Keratinocyte (primary cell): Measurements from ENCODE around the gene F8A3. TPM values are rescaled to one million over a fixed set of nuclear protein-coding genes. Genes with fewer than 3 reads are reported as not detected.

Experiments used
- DNase-seq: peaks from one replicate; pipeline ENCODE4 v3.0.0-alpha.2; 2011; ENCODE audit warnings: low read depth, missing footprints, low spot score
- FAIRE-seq: peaks from 2 replicates; lab custom pipeline; 2011; peaks lifted over from hg19 to GRCh38; lab: Jason Lieb, UNC
- H2AFZ ChIP-seq: 2 replicates; pipeline ENCODE4 v1.6.0; 2012; ENCODE audit warnings: low read length, control low read depth, inconsistent platforms; ENCODE audit not compliant: control insufficient read depth
- H3K27ac ChIP-seq: 2 replicates; pipeline ENCODE4 v1.5.1; 2011; ENCODE audit warnings: low read length; ENCODE audit not compliant: control insufficient read depth, insufficient read depth
- H3K27me3 ChIP-seq: 3 replicates; pipeline ENCODE4 v1.6.0; 2011; ENCODE audit warnings: low read length; ENCODE audit not compliant: control insufficient read depth, insufficient read depth; ENCODE audit errors: extremely low read depth
- H3K36me3 ChIP-seq, 2 experiments: 2 replicates in 1 of 2; 3 replicates in 1 of 2; pipeline ENCODE4 v1.5.1; 2011; ENCODE audit warnings: low read length in 2 of 2, mild to moderate bottlenecking in 1 of 2; ENCODE audit not compliant: control insufficient read depth in 2 of 2, insufficient read depth in 2 of 2; ENCODE audit errors: extremely low read depth in 1 of 2
- H3K4me1 ChIP-seq: 3 replicates; pipeline ENCODE4 v1.5.1; 2011; ENCODE audit warnings: low read length; ENCODE audit not compliant: control insufficient read depth, insufficient read depth; ENCODE audit errors: extremely low read depth
- H3K4me2 ChIP-seq: 3 replicates; pipeline ENCODE4 v1.6.0; 2011; ENCODE audit warnings: low read depth, low read length; ENCODE audit not compliant: control insufficient read depth, insufficient read depth; ENCODE audit errors: extremely low read depth
- H3K4me3 ChIP-seq, 3 experiments: fragments of 200-600 bp in 1 of 3; sonication (generic) in 1 of 3; 2 replicates in 2 of 3; 3 replicates in 1 of 3; pipeline ENCODE4 v1.5.1; 2011 to 2016; ENCODE audit warnings: low read length in 3 of 3, mild to moderate bottlenecking in 3 of 3, control low read depth in 2 of 3, inconsistent platforms in 1 of 3, low read depth in 1 of 3, mixed read lengths in 1 of 3, mixed run types in 1 of 3, moderate library complexity in 1 of 3; ENCODE audit not compliant: control insufficient read depth in 2 of 3, insufficient read depth in 2 of 3; ENCODE audit errors: extremely low read depth in 1 of 3
- H3K79me2 ChIP-seq: 2 replicates; pipeline ENCODE4 v1.6.0; 2012; ENCODE audit warnings: low read length; ENCODE audit not compliant: control insufficient read depth, insufficient read depth
- H3K9ac ChIP-seq: 3 replicates; pipeline ENCODE4 v1.6.0; 2011; ENCODE audit warnings: low read length; ENCODE audit not compliant: control insufficient read depth, insufficient read depth; ENCODE audit errors: extremely low read depth
- H3K9me1 ChIP-seq: 3 replicates; pipeline ENCODE4 v1.6.0; 2011; ENCODE audit warnings: low read length; ENCODE audit not compliant: control insufficient read depth, insufficient read depth; ENCODE audit errors: extremely low read depth
- H3K9me3 ChIP-seq: 2 replicates; pipeline ENCODE4 v1.5.1; 2012; ENCODE audit warnings: low read depth, low read length; ENCODE audit not compliant: control insufficient read depth
- H4K20me1 ChIP-seq: 3 replicates; pipeline ENCODE4 v1.6.0; 2011; ENCODE audit warnings: low read length; ENCODE audit not compliant: control insufficient read depth, insufficient read depth; ENCODE audit errors: extremely low read depth
- CTCF ChIP-seq, 3 experiments: IDR thresholded peaks in 1 of 3; conservative IDR thresholded peaks in 1 of 3; optimal IDR thresholded peaks in 1 of 3; 2 replicates in 2 of 3; 3 replicates in 1 of 3; pipeline versions ENCODE3 to v1.5.1; 2011; ENCODE audit warnings: low read length in 3 of 3, mild to moderate bottlenecking in 3 of 3, moderate library complexity in 2 of 3, control low read depth in 1 of 3, inconsistent platforms in 1 of 3; ENCODE audit not compliant: insufficient read depth in 2 of 3; ENCODE audit errors: extremely low read depth in 1 of 3
- EZH2 ChIP-seq: IDR thresholded peaks from one replicate; pipeline ENCODE4 v1.6.1; 2012; ENCODE audit warnings: inconsistent platforms, mild to moderate bottlenecking, low read length, moderate library complexity
- dilution Hi-C: fragments of 300-500 bp; cut with MboI; formaldehyde crosslinking; loops from one replicate; pipeline ENCODE4 v1.7.0; 2020; ENCODE audit warnings: low sequenced_read_pairs; ENCODE audit not compliant: extremely low pct_ligation_motif_present
- polyA plus RNA-seq, 5 experiments: library from polyadenylated mRNA; depleted of rRNA in 3 of 5; stranded (reverse) in 3 of 5; stranded (forward) in 1 of 5; unstranded in 1 of 5; fragments of >200 nt; gene quantifications; 1 replicate in 1 of 5; 2 replicates in 3 of 5; 3 replicates in 1 of 5; pipeline versions ENCODE4 v1.2.1 to v1.2.3, GENCODE V29; 2011 to 2012; ENCODE audit warnings: missing spikeins in 2 of 5, low read depth in 1 of 5, low replicate concordance in 1 of 5
- small RNA-seq, 3 experiments: library from RNA; depleted of rRNA; stranded (forward); fragments of <200 nt; gene quantifications; one replicate each; pipeline ENCODE3, GENCODE V24; 2012; ENCODE audit warnings: low read depth in 3 of 3, low replicate concordance in 1 of 3; ENCODE audit not compliant: insufficient read length in 3 of 3

The F8A3 gene
- polyA plus RNA-seq, 1 donor (not counting 4 experiments of a cell fraction or from before 2014, with no cell fraction given) = 1.6 TPM

GRCh38 chrX:155434906-155435743 lies 23.3 kb downstream of the F8A3 start:
- no peak for TF ChIP-seq EZH2
- TF ChIP-seq CTCF (optimal IDR thresholded peaks at IDR 0.05 in 1 of 3, IDR thresholded peaks at IDR 0.05 in 1 of 3, conservative IDR thresholded peaks at IDR 0.05 in 1 of 3; ENCODE audit: extremely low read depth in 1 of 3, insufficient read depth in 2 of 3, low read length in 3 of 3) = no peak
- Histone ChIP-seq H4K20me1 (no peaks in the 10 kb centered on the region), H3K4me3 (no peak overlapping the region), H3K9ac (no peak overlapping the region), H3K4me2 (no peak overlapping the region), H3K4me1 (no peaks in the 10 kb centered on the region), H3K79me2 (no peaks in the 10 kb centered on the region), H3K27me3 (no peaks in the 10 kb centered on the region), H3K27ac (no peak overlapping the region), H3K9me1 (no peaks in the 10 kb centered on the region), H3K36me3 (no peaks in the 10 kb centered on the region), H3K9me3 (no peaks in the 10 kb centered on the region), H2AFZ (no peak overlapping the region)
- dilution Hi-C loops = no loop called here
- DNase-seq (no peak), FAIRE-seq (no peak)

GRCh38 chrX:155417769-155418168 lies 40.7 kb downstream of the F8A3 start:
- no peaks in the 10 kb centered on the region for H3K4me1 ChIP-seq
- DNase-seq (no peak), FAIRE-seq (no peak)
- TF ChIP-seq CTCF (optimal IDR thresholded peaks at IDR 0.05 in 1 of 3, IDR thresholded peaks at IDR 0.05 in 1 of 3, conservative IDR thresholded peaks at IDR 0.05 in 1 of 3; ENCODE audit: extremely low read depth in 1 of 3, insufficient read depth in 2 of 3, low read length in 3 of 3) (no peak), EZH2 (no peak)
- H3K9me1 ChIP-seq = no peaks in the 10 kb centered on the region
- no peak overlapping the region for H3K9ac ChIP-seq
- H3K27me3 ChIP-seq = no peaks in the 10 kb centered on the region
- H3K4me3 ChIP-seq = no peak overlapping the region
- no peaks in the 10 kb centered on the region for H4K20me1 ChIP-seq
- H3K36me3 ChIP-seq = no peaks in the 10 kb centered on the region
- H3K79me2 ChIP-seq = no peaks in the 10 kb centered on the region
- no peak overlapping the region for H3K4me2 ChIP-seq
- no peak overlapping the region for H3K27ac ChIP-seq
- H2AFZ ChIP-seq = no peak overlapping the region
- dilution Hi-C loops = no loop called here
- H3K9me3 ChIP-seq = no peaks in the 10 kb centered on the region

Small RNA genes within 50 kb of the gene (small RNA-seq; reads per million reads assigned to genes)
- gene MIR1184-3 = 0 reads per million in 3 experiments

Other genes with a start within 250 kb of the F8A3 start
- 27.9 to 66.8 TPM (median 35.6 TPM) in 3 replicates for gene VBP1, start 242.2 kb downstream of the F8A3 start, polyA plus RNA-seq
- gene RAB39B, start 194.1 kb downstream of the F8A3 start, polyA plus RNA-seq = 0.05 to 0.07 TPM in 2 of 3 replicates, not detected in the other
- 0.20 to 0.49 TPM (median 0.40 TPM) in 3 replicates for gene CLIC2, start 124.0 kb downstream of the F8A3 start, polyA plus RNA-seq
- gene F8A2, start 76.5 kb downstream of the F8A3 start, polyA plus RNA-seq = not detected in 3 replicates
- 0.24 to 0.49 TPM (median 0.47 TPM) in 3 replicates for gene SPRY3, start 154.0 kb upstream of the F8A3 start, polyA plus RNA-seq
- 13.1 to 17.8 TPM (median 15.7 TPM) in 3 replicates for gene TMLHE, start 154.3 kb upstream of the F8A3 start, polyA plus RNA-seq